ENCODE results near the gene ETV6. TPM values are rescaled to one million over a fixed set of nuclear protein-coding genes. Genes with fewer than 3 reads are reported as not detected.

ETV6 gene
- total RNA-seq, 2 experiments from 2014 or later = 55.3 to 57.5 TPM

GRCh38 chr12:11829764-11830194, 180.3 kb downstream of the ETV6 start:
- no peak overlapping the region for H3K4me3 Mint-ChIP-seq
- H3K9me3 Mint-ChIP-seq = no peaks in the 10 kb centered on the region
- ChIA-PET POLR2A (interaction anchor here (0.6 to 1.7 kb wide), 4 partner anchors 57 to 180 kb away, joined by 3 to 7 read pairs (median 4); no protein-coding TSS in a partner anchor), CTCF (interaction anchor here (1.0 to 1.4 kb wide), 3 partner anchors 180 to 498 kb away, joined by 3 to 5 read pairs (median 4); no protein-coding TSS in a partner anchor)
- peaks cover 26% of the 10 kb centered on the region for H3K36me3 Mint-ChIP-seq
- intact Hi-C loops (cut with micrococcal nuclease) = no loop called here
- no peak overlapping the region for H3K27ac Mint-ChIP-seq
- no peaks in the 10 kb centered on the region for H3K27me3 Mint-ChIP-seq
- peaks cover 57% of the 10 kb centered on the region for H3K4me1 Mint-ChIP-seq (ENCODE audit: low read depth)
- no peak for DNase-seq

- no peaks in the 10 kb centered on the region for H3K27me3 Mint-ChIP-seq
- peaks cover 57% of the 10 kb centered on the region for H3K4me1 Mint-ChIP-seq (ENCODE audit: low read depth)
- peak; percentile 34 for DNase-seq
- intact Hi-C loops (cut with micrococcal nuclease) = no loop called here
- peaks cover 22% of the 10 kb centered on the region for H3K36me3 Mint-ChIP-seq
- POLR2A ChIA-PET = interaction anchor here (0.6 to 1.7 kb wide), 5 partner anchors 17 to 180 kb away, joined by 3 to 7 read pairs (median 4); no protein-coding TSS in a partner anchor
- no peak overlapping the region for H3K4me3 Mint-ChIP-seq
- H3K9me3 Mint-ChIP-seq = no peaks in the 10 kb centered on the region
- no peak overlapping the region for H3K27ac Mint-ChIP-seq
- CTCF ChIA-PET = interaction anchor here (0.6 to 1.4 kb wide), 4 partner anchors 180 to 497 kb away, joined by 3 to 5 read pairs (median 4); no protein-coding TSS in a partner anchor
These were observed 180.9 kb downstream of the ETV6 start for GRCh38 chr12:11830307-11830801.

- H3K27me3 Mint-ChIP-seq = no peaks in the 10 kb centered on the region
- no peak for DNase-seq
- peak overlapping the region; percentile 85 for H3K27ac Mint-ChIP-seq
- intact Hi-C loops (cut with micrococcal nuclease) = no loop called here
- H3K4me1 Mint-ChIP-seq (ENCODE audit: low read depth) = peaks cover 60% of the 10 kb centered on the region
- H3K36me3 Mint-ChIP-seq = peaks cover 9% of the 10 kb centered on the region
- ChIA-PET POLR2A (no interaction called here), CTCF (interaction anchor here (0.8 to 1.4 kb wide), 2 partner anchors 73 to 168 kb away, joined by 3 to 5 read pairs; no protein-coding TSS in a partner anchor)
- no peak overlapping the region for H3K4me3 Mint-ChIP-seq
- H3K9me3 Mint-ChIP-seq = no peaks in the 10 kb centered on the region
These were observed 182.6 kb downstream of the ETV6 start for GRCh38 chr12:11832093-11832492.

- intact Hi-C loops (cut with micrococcal nuclease) = no loop called here
- peaks cover 16% of the 10 kb centered on the region for H3K36me3 Mint-ChIP-seq
- peaks cover 64% of the 10 kb centered on the region for H3K4me1 Mint-ChIP-seq (ENCODE audit: low read depth)
- no peaks in the 10 kb centered on the region for H3K27me3 Mint-ChIP-seq
- H3K4me3 Mint-ChIP-seq = no peak overlapping the region
- CTCF ChIA-PET = interaction anchor here (0.8 to 3.3 kb wide), 5 partner anchors 167 to 252 kb away, joined by 3 to 19 read pairs (median 3); no protein-coding TSS in a partner anchor
- DNase-seq = no peak
- H3K9me3 Mint-ChIP-seq = no peaks in the 10 kb centered on the region
- POLR2A ChIA-PET = interaction anchor here (0.6 to 2.3 kb wide), 7 partner anchors 11 to 177 kb away, joined by 3 to 11 read pairs (median 5); no protein-coding TSS in a partner anchor
- H3K27ac Mint-ChIP-seq = peak overlapping the region; percentile 98
These were observed 183.9 kb downstream of the ETV6 start for GRCh38 chr12:11833174-11833895.

GRCh38 chr12:11834104-11834812, 184.8 kb downstream of the ETV6 start:
- Mint-ChIP-seq H3K4me1 (ENCODE audit: low read depth) (peaks cover 72% of the 10 kb centered on the region), H3K4me3 (no peak overlapping the region), H3K27ac (peak overlapping the region; percentile 98), H3K36me3 (peaks cover 25% of the 10 kb centered on the region), H3K9me3 (no peaks in the 10 kb centered on the region), H3K27me3 (no peaks in the 10 kb centered on the region)
- intact Hi-C loops (cut with micrococcal nuclease) = no loop called here
- ChIA-PET CTCF (interaction anchor here (1.5 to 3.3 kb wide), 2 partner anchors 202 to 253 kb away, joined by 3 to 19 read pairs; no protein-coding TSS in a partner anchor), POLR2A (interaction anchor here (0.6 to 3.6 kb wide), 12 partner anchors 9 to 184 kb away, joined by 3 to 13 read pairs (median 4); partner anchors contain the start of gene ETV6)
- DNase-seq = no peak

GRCh38 chr12:11834931-11835330, 185.5 kb downstream of the ETV6 start:
- Mint-ChIP-seq H3K9me3 (no peaks in the 10 kb centered on the region), H3K4me1 (ENCODE audit: low read depth) (peaks cover 78% of the 10 kb centered on the region), H3K36me3 (peaks cover 30% of the 10 kb centered on the region), H3K27ac (peak overlapping the region; percentile 98), H3K4me3 (no peak overlapping the region), H3K27me3 (no peaks in the 10 kb centered on the region)
- DNase-seq = no peak
- ChIA-PET POLR2A (interaction anchor here (0.6 to 3.6 kb wide), 10 partner anchors 9 to 194 kb away, joined by 3 to 16 read pairs (median 6); no protein-coding TSS in a partner anchor), CTCF (interaction anchor here (1.5 to 3.3 kb wide), 2 partner anchors 201 to 254 kb away, joined by 3 to 19 read pairs; no protein-coding TSS in a partner anchor)
- intact Hi-C loops (cut with micrococcal nuclease) = no loop called here

GRCh38 chr12:11836282-11837151, 187.0 kb downstream of the ETV6 start:
- intact Hi-C loops (cut with micrococcal nuclease) = loop anchor here (1.0 kb wide), 13 partner anchors 14 to 197 kb away; no protein-coding TSS in a partner anchor
- Mint-ChIP-seq H3K36me3 (peaks cover 44% of the 10 kb centered on the region), H3K27ac (peak overlapping the region; percentile 98), H3K27me3 (no peaks in the 10 kb centered on the region), H3K9me3 (no peaks in the 10 kb centered on the region), H3K4me3 (peak overlapping the region; percentile 54), H3K4me1 (ENCODE audit: low read depth) (peaks cover 85% of the 10 kb centered on the region)
- CTCF ChIA-PET = interaction anchor here (1.1 to 1.9 kb wide), 3 partner anchors 12 to 197 kb away, joined by 3 to 5 read pairs (median 3); no protein-coding TSS in a partner anchor
- POLR2A ChIA-PET = interaction anchor here (0.7 to 3.6 kb wide), 11 partner anchors 20 to 197 kb away, joined by 3 to 16 read pairs (median 4); no protein-coding TSS in a partner anchor
- peak; percentile 88 for DNase-seq

GRCh38 chr12:11837216-11837934, 187.9 kb downstream of the ETV6 start:
- Mint-ChIP-seq H3K4me1 (ENCODE audit: low read depth) (peaks cover 80% of the 10 kb centered on the region), H3K36me3 (peaks cover 45% of the 10 kb centered on the region), H3K27ac (peak overlapping the region; percentile 98), H3K4me3 (no peak overlapping the region), H3K9me3 (no peaks in the 10 kb centered on the region), H3K27me3 (no peaks in the 10 kb centered on the region)
- POLR2A ChIA-PET = interaction anchor here (0.7 to 3.6 kb wide), 5 partner anchors 45 to 196 kb away, joined by 4 to 16 read pairs (median 5); no protein-coding TSS in a partner anchor
- no peak for DNase-seq
- intact Hi-C loops (cut with micrococcal nuclease) = no loop called here
- CTCF ChIA-PET = interaction anchor here (1.1 to 1.9 kb wide), 3 partner anchors 11 to 196 kb away, joined by 3 to 5 read pairs (median 3); no protein-coding TSS in a partner anchor

- Mint-ChIP-seq H3K27ac (peak overlapping the region; percentile 65), H3K4me3 (no peak overlapping the region), H3K27me3 (no peaks in the 10 kb centered on the region), H3K36me3 (peaks cover 51% of the 10 kb centered on the region), H3K4me1 (ENCODE audit: low read depth) (peaks cover 73% of the 10 kb centered on the region), H3K9me3 (no peaks in the 10 kb centered on the region)
- intact Hi-C loops (cut with micrococcal nuclease) = no loop called here
- DNase-seq = no peak
- POLR2A ChIA-PET = no interaction called here
- CTCF ChIA-PET = no interaction called here
These were observed 188.9 kb downstream of the ETV6 start for GRCh38 chr12:11838403-11838802.

GRCh38 chr12:11839091-11839641, 189.7 kb downstream of the ETV6 start:
- DNase-seq = no peak
- peak overlapping the region; percentile 65 for H3K27ac Mint-ChIP-seq
- H3K4me3 Mint-ChIP-seq = no peak overlapping the region
- H3K9me3 Mint-ChIP-seq = no peaks in the 10 kb centered on the region
- H3K27me3 Mint-ChIP-seq = no peaks in the 10 kb centered on the region
- ChIA-PET POLR2A (no interaction called here), CTCF (no interaction called here)
- H3K36me3 Mint-ChIP-seq = peaks cover 58% of the 10 kb centered on the region
- intact Hi-C loops (cut with micrococcal nuclease) = no loop called here
- peaks cover 66% of the 10 kb centered on the region for H3K4me1 Mint-ChIP-seq (ENCODE audit: low read depth)
